H1 (cell line): ENCODE results near the gene XRN2. TPM values are rescaled to one million over a fixed set of nuclear protein-coding genes. Genes with fewer than 3 reads are reported as not detected.

ENCODE experiments used
- CTCF ChIA-PET: fragments of 300-600 bp; sonication (Branson Sonifier 250); formaldehyde crosslinking; loops from one replicate; lab custom pipeline; 2021; ENCODE audit not compliant: partially characterized antibody; lab: Charles Lee
- POLR2A ChIA-PET: fragments of 300-600 bp; sonication (Branson Sonifier 250); formaldehyde crosslinking; loops from one replicate; lab custom pipeline; 2021; ENCODE audit warnings: inconsistent platforms; ENCODE audit not compliant: partially characterized antibody; lab: Charles Lee
- DNase-seq, 2 experiments: peaks; one replicate each; pipeline versions ENCODE4 v3.0.0 to v3.0.0-alpha.2; 2010 to 2022; ENCODE audit warnings: low spot score in 2 of 2, low read depth in 1 of 2, mixed read lengths in 1 of 2
- FAIRE-seq: peaks from 2 replicates; lab custom pipeline; 2011; peaks lifted over from hg19 to GRCh38; lab: Jason Lieb, UNC
- H2AFZ ChIP-seq: 2 replicates; pipeline ENCODE4 v1.8.1; 2012; ENCODE audit warnings: low read length, inconsistent platforms
- H2AK5ac ChIP-seq: 2 replicates; pipeline ENCODE4 v1.6.1; 2013; ENCODE audit warnings: low read depth, low read length
- H2BK120ac ChIP-seq: replicated peaks from 2 replicates; pipeline ENCODE3; 2013; ENCODE audit warnings: low read depth, low read length, inconsistent platforms
- H2BK12ac ChIP-seq: 2 replicates; pipeline ENCODE4 v1.6.1; 2013; ENCODE audit warnings: low read depth, low read length
- H2BK15ac ChIP-seq: 2 replicates; pipeline ENCODE4 v1.6.1; 2013; ENCODE audit warnings: low read length
- H2BK20ac ChIP-seq: 2 replicates; pipeline ENCODE4 v1.6.1; 2013; ENCODE audit warnings: low read length
- H2BK5ac ChIP-seq: 2 replicates; pipeline ENCODE4 v1.6.1; 2013; ENCODE audit warnings: low read depth, low read length
- H3K14ac ChIP-seq: 2 replicates; pipeline ENCODE4 v1.6.1; 2013; ENCODE audit warnings: inconsistent platforms; ENCODE audit not compliant: insufficient read length
- H3K18ac ChIP-seq: 2 replicates; pipeline ENCODE4 v1.6.1; 2013; ENCODE audit warnings: low read length; ENCODE audit errors: extremely low read depth
- H3K23ac ChIP-seq: 2 replicates; pipeline ENCODE4 v1.6.1; 2013; ENCODE audit warnings: inconsistent platforms; ENCODE audit not compliant: insufficient read length
- H3K23me2 ChIP-seq: 2 replicates; pipeline ENCODE4 v1.6.1; 2013; ENCODE audit warnings: low read depth, low read length
- H3K27ac ChIP-seq: 2 replicates; pipeline ENCODE4 v1.6.1; 2011; ENCODE audit warnings: low read depth, low read length, inconsistent platforms
- H3K27me3 ChIP-seq, 4 experiments: replicated peaks in 1 of 4; 1 replicate in 1 of 4; 2 replicates in 3 of 4; pipeline versions ENCODE4 v1.6.1 to v1.8.1; 2011 to 2013; ENCODE audit warnings: low read length in 3 of 4, mild to moderate bottlenecking in 3 of 4, inconsistent platforms in 2 of 4, mixed read lengths in 2 of 4, moderate library complexity in 1 of 4; ENCODE audit not compliant: control insufficient read depth in 3 of 4, insufficient read depth in 3 of 4; ENCODE audit errors: extremely low read depth in 1 of 4
- H3K36me3 ChIP-seq, 4 experiments: 2 replicates each; pipeline versions ENCODE4 v1.6.1 to v1.8.1; 2011 to 2013; ENCODE audit warnings: mild to moderate bottlenecking in 4 of 4, low read length in 3 of 4, moderate library complexity in 2 of 4, control low read depth in 1 of 4, inconsistent platforms in 1 of 4; ENCODE audit not compliant: insufficient read depth in 4 of 4, control insufficient read depth in 2 of 4
- H3K4ac ChIP-seq: replicated peaks from 2 replicates; pipeline ENCODE3; 2013; ENCODE audit warnings: low read length, low read depth, mixed read lengths, inconsistent platforms; ENCODE audit not compliant: insufficient read length
- H3K4me1 ChIP-seq, 4 experiments: replicated peaks in 1 of 4; 1 replicate in 1 of 4; 2 replicates in 3 of 4; pipeline versions ENCODE4 v1.6.1 to v1.8.1; 2011 to 2013; ENCODE audit warnings: low read length in 3 of 4, inconsistent platforms in 2 of 4, mixed read lengths in 1 of 4; ENCODE audit not compliant: insufficient read depth in 4 of 4, control insufficient read depth in 3 of 4
- H3K4me2 ChIP-seq, 2 experiments: 2 replicates each; pipeline versions ENCODE4 v1.6.1 to v1.8.1; 2011 to 2013; ENCODE audit warnings: low read depth in 2 of 2, low read length in 2 of 2, control low read depth in 1 of 2, inconsistent platforms in 1 of 2, mild to moderate bottlenecking in 1 of 2; ENCODE audit not compliant: insufficient read depth in 1 of 2
- H3K4me3 ChIP-seq, 4 experiments: fragments of 200-600, 300-600 bp in 1 of 4; sonication (generic), shearing (Covaris generic), sonication (Bioruptor Twin) in 1 of 4; 2 replicates each; pipeline versions ENCODE4 v1.5.1 to v1.8.1; 2011 to 2016; ENCODE audit warnings: low read length in 4 of 4, low read depth in 3 of 4, control low read depth in 2 of 4, inconsistent platforms in 2 of 4, mild to moderate bottlenecking in 2 of 4, mixed read lengths in 1 of 4, moderate library complexity in 1 of 4; ENCODE audit not compliant: insufficient read depth in 2 of 4; ENCODE audit errors: extremely low read depth in 1 of 4
- H3K56ac ChIP-seq: replicated peaks from 2 replicates; pipeline ENCODE3; 2013; ENCODE audit warnings: low read depth, mild to moderate bottlenecking, mixed read lengths, low read length, inconsistent platforms; ENCODE audit not compliant: insufficient read length
- H3K79me1 ChIP-seq: 2 replicates; pipeline ENCODE4 v1.6.1; 2013; ENCODE audit warnings: low read depth, low read length, control low read depth
- H3K79me2 ChIP-seq, 2 experiments: 2 replicates each; pipeline versions ENCODE4 v1.6.1 to v1.8.1; 2012 to 2013; ENCODE audit warnings: low read length in 2 of 2, mild to moderate bottlenecking in 2 of 2, inconsistent platforms in 1 of 2; ENCODE audit not compliant: insufficient read depth in 2 of 2, control insufficient read depth in 1 of 2
- H3K9ac ChIP-seq, 4 experiments: replicated peaks in 1 of 4; 1 replicate in 1 of 4; 2 replicates in 3 of 4; pipeline versions ENCODE4 v1.6.1 to v1.8.1; 2011 to 2013; ENCODE audit warnings: low read depth in 3 of 4, low read length in 3 of 4, control low read depth in 2 of 4, mild to moderate bottlenecking in 2 of 4, moderate library complexity in 2 of 4, inconsistent platforms in 1 of 4; ENCODE audit errors: extremely low read depth in 1 of 4
- H3K9me3 ChIP-seq, 2 experiments: 2 replicates each; pipeline versions ENCODE4 v1.6.1 to v1.8.1; 2012 to 2013; ENCODE audit warnings: mild to moderate bottlenecking in 2 of 2, moderate library complexity in 2 of 2, control low read depth in 1 of 2, inconsistent platforms in 1 of 2, low read depth in 1 of 2, low read length in 1 of 2, mixed read lengths in 1 of 2; ENCODE audit not compliant: insufficient read depth in 2 of 2
- H4K20me1 ChIP-seq, 2 experiments: replicated peaks in 1 of 2; 2 replicates each; pipeline versions ENCODE3 to v1.8.1; 2011 to 2013; ENCODE audit warnings: inconsistent platforms in 2 of 2, low read length in 2 of 2, mild to moderate bottlenecking in 1 of 2; ENCODE audit not compliant: insufficient read depth in 2 of 2, control insufficient read depth in 1 of 2
- H4K5ac ChIP-seq: 2 replicates; pipeline ENCODE4 v1.6.1; 2013; ENCODE audit warnings: low read length, low read depth, mixed read lengths, inconsistent platforms; ENCODE audit not compliant: insufficient read length
- H4K8ac ChIP-seq: 2 replicates; pipeline ENCODE4 v1.8.0; 2013; ENCODE audit warnings: mild to moderate bottlenecking, moderate library complexity, low read length, inconsistent platforms; ENCODE audit not compliant: insufficient read depth; ENCODE audit errors: extremely low read depth
- H4K91ac ChIP-seq: replicated peaks from 2 replicates; pipeline ENCODE3; 2013; ENCODE audit warnings: low read length, mixed read lengths, inconsistent platforms; ENCODE audit not compliant: insufficient read length
- BACH1 ChIP-seq: IDR thresholded peaks from 2 replicates; pipeline ENCODE4 v1.6.1; 2012; ENCODE audit warnings: low read length, improper control_type of control experiment
- CTCF ChIP-seq, 3 experiments: IDR thresholded peaks; 1 replicate in 2 of 3; 2 replicates in 1 of 3; pipeline versions ENCODE4 v1.5.1 to v1.6.1; 2011; ENCODE audit warnings: low read length in 3 of 3, mild to moderate bottlenecking in 3 of 3, inconsistent platforms in 2 of 3, low read depth in 1 of 3, moderate library complexity in 1 of 3; ENCODE audit not compliant: insufficient read depth in 1 of 3; ENCODE audit errors: control extremely low read depth in 1 of 3
- POLR2A ChIP-seq, 2 experiments: IDR thresholded peaks; 1 replicate in 1 of 2; 2 replicates in 1 of 2; pipeline ENCODE4 v1.6.1; 2011; ENCODE audit warnings: low read depth in 2 of 2, low read length in 2 of 2, mild to moderate bottlenecking in 2 of 2; ENCODE audit errors: control extremely low read depth in 1 of 2
- SIRT6 ChIP-seq: IDR thresholded peaks from one replicate; pipeline ENCODE4 v1.7.1; 2012; ENCODE audit warnings: low read length, inconsistent platforms
- SP4 ChIP-seq: IDR thresholded peaks from 2 replicates; pipeline ENCODE4 v1.6.1; 2012; ENCODE audit warnings: low read length, inconsistent platforms
- WGBS, 2 experiments: shearing (Covaris generic) in 1 of 2; methylation state at CpG; one replicate each; pipeline versions ENCODE4 v1.1.6 to v1.1.7; 2013 to 2015; ENCODE audit warnings: low lambda C conversion rate in 2 of 2, mixed read lengths in 2 of 2, inconsistent platforms in 1 of 2, low coverage in 1 of 2, missing lambda C conversion rate in 1 of 2; ENCODE audit not compliant: insufficient replicate concordance in 2 of 2, insufficient coverage in 1 of 2, insufficient read length in 1 of 2; ENCODE audit errors: extremely low coverage in 1 of 2, missing lambda C conversion rate in 1 of 2; 5-methylcytosine and 5-hydroxymethylcytosine counted together
- polyA plus RNA-seq, 7 experiments: library from polyadenylated mRNA; depleted of rRNA in 3 of 7; stranded (reverse) in 5 of 7; unstranded in 2 of 7; fragments of >200 nt in 5 of 7; fragments of 200-250 nt in 2 of 7; gene quantifications; 1 replicate in 5 of 7; 2 replicates in 1 of 7; 4 replicates in 1 of 7; pipeline versions ENCODE4 v1.2.1 to v1.2.3, GENCODE V29; 2011 to 2013; ENCODE audit warnings: missing spikeins in 2 of 7, mixed read lengths in 2 of 7
- total RNA-seq: library from RNA; stranded (reverse); fragmentation: NEBNext Ultra II Directional; extraction: Animal tissue kit (Norgen Biotek cat#: 25700); gene quantifications from 2 replicates; pipeline ENCODE4 v1.2.1, GENCODE V29; 2021

Gene XRN2
- total and polyA plus RNA-seq, 2 of the 8 experiments (the other 6 are each of a cell fraction or from before 2014, with no cell fraction given) = 60.3 to 139 TPM

- Histone ChIP-seq H3K9me3 (no peaks in the 10 kb centered on the region), H3K4me3 (no peak overlapping the region), H3K18ac (no peak overlapping the region), H3K23me2 (no peaks in the 10 kb centered on the region), H4K8ac (no peak overlapping the region), H4K91ac (no peak overlapping the region), H3K79me1 (no peaks in the 10 kb centered on the region), H2BK20ac (no peak overlapping the region), H2AFZ (no peak overlapping the region; the same call in 1 of the 2 replicates), H3K14ac (no peak overlapping the region), H3K27me3 (no peaks in the 10 kb centered on the region), H4K20me1 (no peaks in the 10 kb centered on the region), H3K36me3 (no peaks in the 10 kb centered on the region), H3K27ac (no peak overlapping the region), H2BK5ac (no peak overlapping the region), H2BK120ac (no peak overlapping the region), H3K23ac (no peak overlapping the region), H2BK12ac (no peak overlapping the region), H3K4me2 (no peak overlapping the region), H3K9ac (no peak overlapping the region), H3K4ac (no peak overlapping the region), H2AK5ac (no peak overlapping the region), H3K56ac (no peak overlapping the region), H2BK15ac (no peak overlapping the region), H3K4me1 (peaks cover 0 to 4% (median 0%) of the 10 kb centered on the region in 4 experiments; a peak in 2 of 7 replicates), H4K5ac (no peak overlapping the region), H3K79me2 (no peaks in the 10 kb centered on the region)
- no peak for DNase-seq
- POLR2A ChIA-PET = interaction anchor here (1.4 kb wide), 1 partner anchor 130 kb away, joined by 3 read pairs; the partner anchor contains the start of gene XRN2
- CTCF ChIA-PET = interaction anchor here (1.4 to 1.6 kb wide), 3 partner anchors 11 to 573 kb away, joined by 3 to 5 read pairs (median 4); no protein-coding TSS in a partner anchor
- no peak for FAIRE-seq
- 93% methylated on average over 2 of the region's 2 CpGs; no CpG with 5 or more reads in 1 of the 2 experiments for WGBS, 2 experiments
- TF ChIP-seq SP4 (no peak), CTCF (IDR thresholded peaks at IDR 0.05; ENCODE audit: control extremely low read depth in 1 of 3, insufficient read depth in 1 of 3, low read depth in 1 of 3, low read length in 3 of 3) (no peak), BACH1 (no peak), POLR2A (IDR thresholded peaks at IDR 0.05; ENCODE audit: control extremely low read depth in 1 of 2, low read depth in 2 of 2, low read length in 2 of 2) (no peak), SIRT6 (no peak)
These were observed 130.3 kb downstream of the XRN2 start for GRCh38 chr20:21433329-21433890.
